Limb (tissue), 2 donors: ENCODE data around the gene IQSEC1.
A peak's percentile ranks its signal among the peaks of the same experiment; 100 is the strongest.
"Not testable (repeated sequence)": the region's sequence is repeated elsewhere in the genome, so short reads cannot be mapped to it uniquely, and the experiment has no call there.

Experiments
- DNase-seq, 2 donors: peaks; one replicate each; pipeline ENCODE4 v3.0.0-alpha.2; 2016; ENCODE audit errors: extremely low spot score in 2 of 2

The IQSEC1 gene

GRCh38 chr3:12896063-12896985, 176.9 kb downstream of the IQSEC1 start:
- DNase-seq = no peak

DNA sequence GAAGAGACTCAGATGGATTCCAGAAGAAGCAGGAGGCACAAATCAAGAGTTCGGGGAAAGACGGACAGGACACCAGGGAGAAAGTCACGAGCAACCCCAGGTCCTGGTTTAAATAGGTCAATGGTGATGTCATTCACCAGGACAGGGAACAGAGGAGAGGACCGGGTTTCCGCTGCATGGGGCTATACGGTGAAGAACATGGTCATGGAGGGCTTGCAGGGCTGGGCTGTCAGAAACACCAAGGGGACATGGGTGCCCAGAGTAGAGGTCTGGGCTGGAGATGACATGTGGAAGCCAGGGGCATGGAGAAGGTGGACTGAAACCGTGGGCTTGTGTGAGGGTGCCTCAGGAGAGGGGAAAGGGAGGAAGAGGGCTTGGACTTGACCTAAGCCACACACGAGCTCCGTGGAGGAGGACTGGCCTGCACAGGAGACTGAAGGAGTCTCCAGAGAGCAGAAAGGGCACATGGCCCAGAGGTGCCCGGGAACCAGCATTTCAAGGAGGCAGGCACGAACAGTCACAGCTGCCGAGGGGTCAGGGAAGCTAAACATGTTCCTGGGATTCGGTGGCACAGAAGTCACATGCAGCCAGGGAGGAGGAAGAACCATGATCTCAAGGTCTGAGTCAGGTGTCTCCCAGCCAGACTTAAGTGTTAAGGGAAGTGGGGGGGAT, 177.7 kb downstream of the IQSEC1 start:
- DNase-seq = no peak

DNA sequence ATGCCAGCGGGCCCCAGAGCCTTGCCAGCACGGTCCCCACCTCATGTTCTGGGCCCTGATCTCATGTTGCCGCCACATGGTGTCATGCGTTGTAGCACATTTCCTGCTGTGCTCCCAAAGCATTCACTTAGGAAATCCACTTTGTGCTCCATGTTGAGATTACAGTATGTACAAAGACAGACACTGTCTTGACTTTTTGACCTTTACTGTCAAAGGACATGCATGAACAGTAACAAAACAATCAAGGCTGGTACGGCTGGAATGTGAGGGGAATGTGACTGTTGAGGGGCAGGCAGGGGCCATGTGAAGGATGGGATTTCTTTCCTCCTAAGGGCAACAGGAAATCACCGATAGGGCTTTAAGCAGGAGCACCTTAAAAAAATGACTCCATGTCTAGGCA, 178.6 kb downstream of the IQSEC1 start:
- no peak for DNase-seq

DNA sequence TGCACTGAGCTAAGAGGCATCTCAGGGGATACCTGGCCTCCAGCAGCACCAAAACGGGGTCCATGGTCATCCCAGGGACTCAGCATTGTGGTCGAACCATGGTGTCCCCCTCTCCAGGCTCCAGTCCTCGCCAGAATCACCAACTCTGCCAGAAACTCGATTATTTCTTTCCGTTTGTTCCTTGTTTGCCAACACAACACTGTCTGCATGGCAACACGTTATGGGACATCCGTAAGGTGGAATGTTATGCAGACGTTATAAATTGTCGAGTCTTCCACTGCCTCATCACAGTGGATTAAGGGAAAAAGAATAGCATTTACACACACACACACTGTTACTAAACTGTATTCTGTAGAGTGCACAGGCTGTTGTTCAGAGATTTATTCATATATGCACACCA, 179.4 kb downstream of the IQSEC1 start:
- no peak for DNase-seq

DNA sequence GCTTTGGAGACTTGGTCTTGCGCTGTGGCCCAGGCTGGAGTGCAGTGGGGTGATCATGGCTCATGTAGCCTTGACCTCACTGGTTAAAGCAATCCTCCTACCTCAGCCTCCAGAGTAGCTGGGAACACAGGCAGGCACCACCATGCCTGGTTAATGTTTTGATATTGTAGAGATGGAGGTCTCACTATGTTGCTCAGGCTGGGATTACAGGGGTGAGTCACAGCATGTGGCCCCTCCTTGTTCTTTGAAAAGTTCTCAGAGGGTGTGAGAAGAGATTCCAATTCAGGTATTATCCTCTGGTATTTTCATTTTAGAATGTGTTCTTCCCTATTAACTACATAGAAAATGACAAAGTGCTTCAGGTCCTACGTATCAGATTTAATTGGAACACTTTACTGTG, 180.0 kb downstream of the IQSEC1 start:
- DNase-seq = no peak

DNA sequence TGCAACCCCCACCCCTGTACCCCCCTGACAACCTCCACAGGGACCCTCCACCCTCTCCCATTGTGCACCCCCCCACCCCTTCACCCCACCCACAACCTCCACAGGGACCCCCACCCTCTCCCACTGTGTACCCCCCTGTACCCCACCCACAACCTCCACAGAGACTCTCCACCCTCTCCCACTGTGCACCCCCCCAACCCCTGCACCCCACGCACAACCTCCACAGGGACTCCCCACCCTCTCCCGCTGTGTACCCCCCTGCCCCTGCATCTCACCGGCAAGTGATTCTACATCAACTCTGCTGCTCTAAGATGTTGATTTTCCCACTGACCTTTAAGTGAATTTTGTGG, 180.4 kb downstream of the IQSEC1 start:
- no peak for DNase-seq

DNA sequence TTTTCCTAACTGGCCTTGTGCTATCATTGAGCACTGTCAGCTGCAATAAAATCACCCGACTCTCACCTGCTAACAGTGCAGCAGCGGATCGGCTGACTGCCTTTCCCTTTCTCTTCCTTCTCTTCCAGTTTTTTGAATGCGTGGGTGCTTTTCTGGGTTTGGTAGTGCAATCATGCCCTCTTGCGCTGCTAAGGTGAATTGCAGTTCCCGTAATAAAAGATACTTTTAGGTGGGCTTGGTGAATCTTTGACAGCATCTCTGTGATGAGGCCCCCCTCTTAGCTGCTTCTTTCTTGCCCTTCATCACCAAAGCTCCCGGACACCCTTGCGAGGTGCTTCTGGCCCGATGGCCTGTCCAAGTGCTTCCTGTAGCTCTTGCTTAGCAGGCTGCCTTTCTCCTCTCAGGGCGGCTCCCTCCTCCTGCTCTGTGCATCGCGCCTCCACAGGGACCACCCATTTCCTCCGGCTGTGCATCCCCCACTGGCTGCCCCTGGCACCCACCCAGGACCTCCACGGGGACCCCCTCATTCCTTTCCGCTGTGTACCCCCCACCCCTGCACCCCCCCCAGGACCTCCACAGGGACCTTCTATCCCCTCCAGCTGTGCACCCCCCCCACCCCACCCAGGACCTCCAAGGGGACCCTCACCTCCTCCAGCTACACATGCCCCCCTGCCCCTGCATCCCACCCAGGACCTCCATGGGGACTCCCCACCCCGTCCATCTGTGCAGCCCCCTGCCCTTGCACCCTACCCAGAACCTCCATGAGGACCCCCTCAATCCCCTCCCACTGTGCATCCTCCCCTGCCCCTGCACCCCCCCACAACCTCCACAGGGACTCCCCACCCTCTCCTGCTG, 181.0 kb downstream of the IQSEC1 start:
- peak; percentile 66 to 74 for DNase-seq

GRCh38 chr3:12891391-12891984, 181.7 kb downstream of the IQSEC1 start:
- no peak for DNase-seq

DNA sequence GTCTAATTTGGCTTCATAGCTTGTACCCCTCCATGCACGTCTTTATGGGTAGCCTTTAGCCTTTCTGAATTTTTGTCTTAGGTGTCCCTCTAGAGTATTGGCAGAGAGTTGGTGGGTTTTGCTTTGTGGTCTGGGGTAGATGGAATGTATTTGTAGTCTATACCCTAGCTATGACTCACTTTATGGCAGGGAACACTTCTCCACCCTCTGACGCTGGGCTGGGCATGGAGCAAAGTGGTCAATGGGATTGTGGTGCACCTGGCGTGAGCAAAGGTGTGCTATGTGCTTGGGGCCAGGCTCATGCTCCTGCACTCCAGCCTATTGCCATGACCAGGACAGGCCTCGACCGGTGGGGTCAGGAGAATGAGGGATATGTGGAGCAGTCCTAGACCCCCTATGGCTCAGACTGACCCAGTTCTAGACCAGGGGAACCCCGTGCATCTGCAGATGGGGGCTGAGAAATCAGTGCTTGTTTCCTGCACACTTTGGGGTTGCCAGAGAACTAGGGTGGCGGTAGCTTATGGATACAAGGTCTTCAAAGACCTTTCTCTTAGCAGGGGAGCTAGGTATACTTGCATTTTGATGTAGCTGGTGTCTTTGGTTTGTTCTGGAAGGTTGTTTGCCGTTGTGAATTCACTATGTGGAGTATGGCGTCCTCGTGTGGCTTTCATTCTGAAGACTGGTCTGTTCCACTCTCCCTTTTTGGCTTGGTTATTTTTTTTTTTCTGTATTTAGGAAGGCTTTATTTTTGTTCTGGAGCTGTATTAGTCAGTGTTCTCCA, 182.4 kb downstream of the IQSEC1 start:
- no peak for DNase-seq

DNA sequence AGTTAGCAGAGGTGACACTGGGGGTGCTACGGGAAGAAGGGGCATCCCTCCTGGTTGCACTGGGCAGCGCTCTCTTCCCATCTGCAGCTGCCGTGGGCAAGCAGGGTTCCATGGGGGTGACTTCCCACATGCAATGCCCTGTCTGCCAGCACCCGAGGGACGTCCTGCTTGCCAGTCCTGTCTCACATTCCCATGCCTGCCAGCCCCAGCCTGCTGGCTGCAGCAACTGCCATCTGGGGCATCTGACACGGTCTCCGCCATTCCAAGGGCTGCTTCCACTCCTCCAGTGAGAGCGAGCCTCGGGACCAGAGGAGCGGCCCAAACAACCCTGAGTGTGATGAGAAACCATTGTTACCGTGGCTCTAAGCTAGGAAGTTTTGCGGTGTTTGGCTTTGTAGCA, 186.5 kb downstream of the IQSEC1 start:
- no peak for DNase-seq

DNA sequence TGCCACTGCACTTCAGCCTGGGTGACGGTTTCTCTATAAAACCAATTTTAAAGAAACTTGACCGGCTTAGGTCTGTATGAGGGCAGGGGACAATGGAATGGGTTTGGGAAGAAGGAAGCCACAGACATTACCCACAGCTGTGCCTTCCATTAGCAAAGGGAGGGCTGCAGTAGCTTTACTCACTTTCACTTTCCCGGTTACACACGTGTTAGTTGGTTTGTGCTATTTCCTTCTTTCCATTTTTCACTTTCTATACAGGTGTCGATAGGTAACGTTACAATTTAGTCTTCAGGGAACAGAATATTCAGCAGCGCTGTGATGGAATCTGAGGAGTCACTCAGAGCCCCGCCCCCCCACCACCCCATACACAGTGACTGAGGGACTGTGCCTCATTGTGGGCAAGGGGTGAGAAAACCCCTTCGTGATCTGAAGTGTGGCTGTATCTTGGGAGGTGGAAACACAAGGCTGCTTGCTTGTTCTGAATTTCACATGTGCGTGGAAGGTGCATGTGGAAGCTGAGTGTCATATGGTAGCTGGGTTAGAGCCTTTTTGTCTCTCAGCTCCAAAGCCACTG, 187.0 kb downstream of the IQSEC1 start:
- DNase-seq = no peak

- no peak for DNase-seq
These were observed 187.7 kb downstream of the IQSEC1 start for GRCh38 chr3:12885583-12885930.

DNA sequence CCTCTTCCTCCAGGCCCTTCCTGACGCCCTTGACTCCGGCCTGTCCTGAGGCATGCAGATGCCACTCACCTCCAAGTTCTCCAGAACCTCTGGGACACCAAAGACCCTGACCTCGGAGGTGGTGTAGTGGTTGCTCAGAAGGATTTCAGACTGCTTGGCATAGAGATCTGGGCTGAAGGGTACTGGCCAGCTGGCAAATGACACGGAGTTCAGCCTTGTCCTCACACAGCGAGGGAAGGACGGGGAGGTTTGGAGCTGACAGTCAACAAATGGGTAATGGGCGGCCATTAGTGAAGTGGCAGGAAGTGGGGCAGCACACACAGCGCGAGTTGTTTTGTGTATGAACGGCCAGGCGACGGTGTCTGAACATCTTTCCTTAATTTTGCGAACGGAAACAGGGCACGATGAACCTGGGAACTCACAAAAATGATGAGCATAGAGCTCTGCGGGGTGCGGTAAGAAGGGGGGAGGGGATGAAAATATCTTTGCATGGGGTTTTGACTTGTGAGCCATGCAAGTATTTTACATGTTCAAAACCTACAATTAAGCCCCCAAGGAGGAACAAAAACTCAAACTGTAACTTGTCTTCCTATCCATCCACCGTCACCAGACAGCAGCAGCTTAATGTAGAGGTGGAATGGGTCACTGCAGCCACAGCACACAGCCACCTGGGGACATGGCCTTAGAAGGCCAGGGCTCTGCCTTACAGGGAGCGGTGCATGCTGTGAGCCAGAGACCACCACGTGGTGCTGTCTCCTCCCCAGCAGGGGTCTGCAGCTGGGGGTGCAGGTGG, 188.2 kb downstream of the IQSEC1 start:
- no peak for DNase-seq

DNA sequence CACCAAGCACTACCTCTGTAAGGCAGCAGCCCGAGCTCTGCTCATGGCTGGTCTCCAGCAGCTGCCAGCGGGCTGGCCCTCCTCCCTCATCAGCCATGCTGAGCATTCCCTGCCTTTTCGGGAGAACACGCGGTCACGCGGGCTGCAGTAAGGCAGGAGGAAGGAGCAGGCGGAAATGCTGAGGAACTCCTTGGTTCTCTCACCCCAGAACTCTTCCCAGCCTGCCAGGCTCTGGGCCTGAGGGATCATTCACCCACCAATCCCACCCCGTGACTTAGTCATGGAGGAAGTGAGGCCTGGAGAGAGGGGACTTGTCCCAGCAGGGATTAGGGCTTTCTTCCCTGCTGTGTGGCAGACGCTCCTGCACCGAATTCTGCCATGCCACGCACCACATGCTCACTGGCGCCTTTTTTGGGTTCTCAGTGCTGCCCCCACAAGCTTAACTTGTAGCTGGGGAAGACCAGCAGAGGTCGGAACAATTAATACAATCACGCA, 189.0 kb downstream of the IQSEC1 start:
- peak in 1 of 2 donors; percentile 66 for DNase-seq

DNA sequence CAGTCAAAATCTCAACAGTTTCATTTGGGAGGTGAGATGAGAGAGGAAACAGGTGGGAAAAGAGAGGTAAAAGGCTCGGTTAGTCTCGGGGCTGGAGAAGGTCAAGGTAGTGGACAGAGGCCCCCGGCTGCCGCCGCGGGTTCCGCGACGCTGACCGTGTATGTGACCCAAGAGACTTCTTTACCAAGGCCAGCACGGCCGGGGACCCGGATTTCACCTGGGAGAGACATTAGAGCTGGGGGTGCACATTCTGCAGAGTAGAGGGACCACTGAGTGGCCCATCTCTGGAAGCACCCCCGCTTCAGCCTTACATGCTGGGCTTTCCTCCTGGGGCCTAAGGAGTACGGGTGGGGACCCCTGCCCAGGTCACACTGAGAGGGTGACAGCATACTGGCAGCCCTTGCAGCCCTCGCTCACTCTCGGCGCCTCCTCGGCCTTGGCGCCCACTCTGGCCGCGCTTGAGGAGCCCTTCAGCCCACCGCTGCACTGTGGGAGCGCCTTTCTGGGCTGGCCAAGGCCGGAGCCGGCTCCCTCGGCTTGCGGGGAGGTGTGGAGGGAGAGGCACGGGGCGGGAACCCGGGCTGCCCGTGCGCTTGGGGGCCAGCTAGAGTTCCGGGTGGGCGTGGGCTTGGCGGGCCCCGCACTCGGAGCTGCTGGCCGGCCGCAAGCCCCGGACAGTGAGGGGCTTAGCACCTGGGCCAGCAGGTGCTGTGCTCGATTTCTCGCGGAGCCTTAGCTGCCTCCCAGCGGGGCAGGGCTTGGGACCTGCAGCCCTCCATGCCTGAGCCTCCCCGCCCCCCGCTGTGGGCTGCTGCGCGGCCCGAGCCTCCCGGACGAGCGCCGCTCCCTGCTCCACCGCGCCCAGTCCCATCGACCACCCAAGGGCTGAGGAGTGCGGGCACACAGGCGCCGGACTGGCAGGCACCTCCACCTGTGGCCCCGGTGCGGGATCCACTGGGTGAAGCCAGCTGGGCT, 190.6 kb downstream of the IQSEC1 start:
- DNase-seq = no peak

DNA sequence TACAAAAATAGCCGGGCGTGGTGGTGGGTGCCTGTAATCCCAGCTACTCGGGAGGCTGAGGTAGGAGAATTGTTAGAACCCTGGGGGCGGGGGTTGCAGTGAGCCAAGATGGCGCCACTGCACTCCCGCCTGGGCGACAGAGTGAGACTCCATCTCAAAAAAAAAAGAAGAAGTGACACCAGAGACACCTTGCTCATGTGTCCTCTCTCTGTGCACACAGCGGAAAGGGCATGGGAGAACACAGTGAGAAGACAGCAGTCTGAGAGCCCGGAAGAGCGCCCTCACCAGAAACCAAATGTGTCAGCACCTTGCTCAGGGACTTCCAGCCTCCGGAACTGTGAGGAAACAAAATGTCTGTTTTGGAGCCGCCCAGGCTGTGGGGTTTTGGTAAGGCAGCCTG, 191.4 kb downstream of the IQSEC1 start:
- not testable (repeated sequence) for DNase-seq

DNA sequence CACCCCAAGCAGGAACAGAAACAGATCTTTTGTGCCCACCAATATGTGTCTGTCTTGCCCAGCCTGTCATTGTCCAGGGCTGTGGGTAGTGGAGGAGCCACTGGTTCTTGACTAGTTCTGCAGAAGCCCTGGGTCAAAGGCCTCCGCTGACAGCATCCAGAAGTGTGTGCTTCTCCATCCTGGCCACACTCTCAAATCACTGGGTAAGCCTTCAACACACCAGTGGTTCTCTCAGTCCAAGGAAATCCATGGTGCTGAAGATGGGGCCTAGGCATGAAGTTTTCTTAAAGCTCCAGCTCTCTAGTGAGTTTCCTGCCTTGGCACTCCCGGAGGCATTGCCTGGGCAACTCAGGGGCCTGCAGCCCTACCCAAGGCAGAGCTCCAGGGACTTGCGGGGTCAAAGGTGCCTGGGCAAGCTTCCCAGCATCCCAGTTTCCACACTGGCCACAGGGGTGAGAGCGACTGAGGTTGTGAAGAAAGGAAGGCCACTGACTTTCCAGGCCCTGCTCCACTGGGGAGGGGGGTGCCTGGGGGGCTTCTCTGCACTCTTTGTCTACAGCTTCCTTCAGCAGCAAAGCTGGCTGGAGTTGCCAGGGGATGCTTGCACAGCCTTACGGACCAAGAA, 193.9 kb downstream of the IQSEC1 start:
- no peak for DNase-seq

GRCh38 chr3:12878758-12879157, 194.5 kb downstream of the IQSEC1 start:
- DNase-seq = not testable (repeated sequence)
